Mesenchymal stem cell (in vitro differentiated cells and primary cell): ENCODE measurements around the gene ADARB2.

Source experiments
- DNase-seq: peaks from one replicate; pipeline ENCODE4 v3.0.0-alpha.2; 2013
- H2AFZ ChIP-seq: one replicate; pipeline ENCODE4 v1.6.1; 2013; ENCODE audit warnings: low read depth, mild to moderate bottlenecking, control low read depth, inconsistent platforms, low read length, moderate library complexity
- H2AK5ac ChIP-seq: 2 replicates; pipeline ENCODE4 v1.6.1; 2013; ENCODE audit warnings: low read length, moderate library complexity, mild to moderate bottlenecking, inconsistent platforms; ENCODE audit not compliant: severe bottlenecking
- H2BK120ac ChIP-seq: one replicate; pipeline ENCODE4 v1.6.1; 2013; ENCODE audit warnings: low read depth, mild to moderate bottlenecking, inconsistent platforms, low read length, moderate library complexity
- H2BK12ac ChIP-seq, 2 experiments: one replicate each; pipeline ENCODE4 v1.6.1; 2013; ENCODE audit warnings: inconsistent platforms in 2 of 2, low read length in 2 of 2, mild to moderate bottlenecking in 2 of 2, moderate library complexity in 2 of 2, control low read depth in 1 of 2
- H2BK15ac ChIP-seq: one replicate; pipeline ENCODE4 v1.6.1; 2013; ENCODE audit warnings: mild to moderate bottlenecking, low read depth, inconsistent platforms; ENCODE audit not compliant: poor library complexity, severe bottlenecking
- H2BK5ac ChIP-seq: 2 replicates; pipeline ENCODE4 v1.6.1; 2013; ENCODE audit warnings: low read depth, mild to moderate bottlenecking, low read length, control low read depth, inconsistent platforms; ENCODE audit not compliant: poor library complexity, severe bottlenecking
- H3K14ac ChIP-seq, 2 experiments: one replicate each; pipeline ENCODE4 v1.6.1; 2013; ENCODE audit warnings: inconsistent platforms in 2 of 2, low read length in 2 of 2, control low read depth in 1 of 2, mild to moderate bottlenecking in 1 of 2, moderate library complexity in 1 of 2
- H3K18ac ChIP-seq, 2 experiments: one replicate each; pipeline ENCODE4 v1.6.1; 2013; ENCODE audit warnings: inconsistent platforms in 2 of 2, low read length in 2 of 2, control low read depth in 1 of 2, low read depth in 1 of 2, mild to moderate bottlenecking in 1 of 2
- H3K23ac ChIP-seq, 2 experiments: one replicate each; pipeline ENCODE4 v1.6.1; 2013; ENCODE audit warnings: inconsistent platforms in 2 of 2, low read length in 2 of 2, mild to moderate bottlenecking in 2 of 2, moderate library complexity in 2 of 2, control low read depth in 1 of 2
- H3K27ac ChIP-seq: 2 replicates; pipeline ENCODE4 v1.5.1; 2013; ENCODE audit warnings: mild to moderate bottlenecking, moderate library complexity, low read length, control low read depth, inconsistent platforms; ENCODE audit not compliant: poor library complexity, severe bottlenecking
- H3K27me3 ChIP-seq, 2 experiments: 2 replicates each; pipeline versions ENCODE4 v1.6.1 to v1.7.0; 2013; ENCODE audit warnings: low read length in 2 of 2, mild to moderate bottlenecking in 2 of 2, moderate library complexity in 2 of 2, control low read depth in 1 of 2, inconsistent platforms in 1 of 2; ENCODE audit not compliant: control insufficient read depth in 1 of 2, insufficient read depth in 1 of 2
- H3K36me3 ChIP-seq, 2 experiments: 2 replicates each; pipeline versions ENCODE4 v1.6.1 to v1.7.0; 2013; ENCODE audit warnings: low read length in 2 of 2, control low read depth in 1 of 2, inconsistent platforms in 1 of 2, low read depth in 1 of 2, mild to moderate bottlenecking in 1 of 2; ENCODE audit not compliant: insufficient read depth in 2 of 2, control insufficient read depth in 1 of 2
- H3K4ac ChIP-seq, 2 experiments: one replicate each; pipeline ENCODE4 v1.6.1; 2013; ENCODE audit warnings: inconsistent platforms in 2 of 2, low read length in 2 of 2, mild to moderate bottlenecking in 2 of 2, moderate library complexity in 2 of 2, control low read depth in 1 of 2, low read depth in 1 of 2
- H3K4me1 ChIP-seq: 2 replicates; pipeline ENCODE4 v1.6.1; 2013; ENCODE audit warnings: low read depth, low read length, control low read depth; ENCODE audit not compliant: control insufficient read depth, insufficient read depth
- H3K4me2 ChIP-seq: 2 replicates; pipeline ENCODE4 v1.6.1; 2013; ENCODE audit warnings: low read length, mild to moderate bottlenecking, inconsistent platforms; ENCODE audit not compliant: poor library complexity, severe bottlenecking
- H3K4me3 ChIP-seq, 2 experiments: 2 replicates each; pipeline versions ENCODE4 v1.5.1 to v1.7.0; 2013; ENCODE audit warnings: low read length in 2 of 2, mild to moderate bottlenecking in 2 of 2, control low read depth in 1 of 2, low read depth in 1 of 2; ENCODE audit not compliant: insufficient read depth in 1 of 2
- H3K79me1 ChIP-seq: replicated peaks from 2 replicates; pipeline ENCODE4 v1.6.1; 2013; ENCODE audit warnings: mild to moderate bottlenecking, control low read depth, low read length, inconsistent platforms; ENCODE audit not compliant: poor library complexity, severe bottlenecking
- H3K9ac ChIP-seq: 2 replicates; pipeline ENCODE4 v1.7.0; 2013; ENCODE audit warnings: mild to moderate bottlenecking, low read length, moderate library complexity
- H3K9me3 ChIP-seq: 2 replicates; pipeline ENCODE4 v1.7.0; 2013; ENCODE audit warnings: mild to moderate bottlenecking, low read length; ENCODE audit not compliant: control insufficient read depth
- H4K8ac ChIP-seq: one replicate; pipeline ENCODE4 v1.6.1; 2013; ENCODE audit warnings: inconsistent platforms, mild to moderate bottlenecking, low read length, moderate library complexity
- H4K91ac ChIP-seq: one replicate; pipeline ENCODE4 v1.6.1; 2013; ENCODE audit warnings: mild to moderate bottlenecking, low read length, inconsistent platforms
- WGBS: methylation state at CpG from one replicate; pipeline ENCODE4 v1.1.7; 2013; ENCODE audit warnings: mixed read lengths; 5-methylcytosine and 5-hydroxymethylcytosine counted together

The ADARB2 gene

DNA sequence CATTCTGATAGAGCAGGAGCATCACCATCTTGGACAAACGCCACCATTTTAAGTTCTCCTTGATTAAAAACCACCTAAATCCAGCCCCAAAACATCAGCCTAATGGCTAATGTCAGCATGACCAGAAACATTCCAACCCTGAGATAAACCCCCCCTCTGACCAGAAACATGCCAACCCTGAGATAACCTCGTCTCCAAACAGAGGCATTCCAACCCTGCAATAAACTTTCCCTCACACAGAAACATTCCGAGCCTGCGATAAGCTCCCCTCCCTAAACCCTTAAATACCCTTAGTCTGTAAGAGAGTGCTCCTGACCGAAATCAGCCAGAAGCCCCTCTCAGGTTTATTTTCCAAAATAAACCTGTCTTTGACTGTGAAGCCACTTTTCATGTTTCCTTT is 76.5 kb downstream of the ADARB2 start:
- no peaks in the 10 kb centered on the region for H3K36me3 ChIP-seq
- DNase-seq: no peak
- no peak overlapping the region for H2BK120ac ChIP-seq
- no peak overlapping the region for H2AK5ac ChIP-seq
- no peak overlapping the region for H3K9ac ChIP-seq
- H2AFZ ChIP-seq: no peak overlapping the region
- 49% methylated on average over 5 of the region's 5 CpGs for WGBS
- no peak overlapping the region for H3K23ac ChIP-seq
- no peak overlapping the region for H4K8ac ChIP-seq
- no peak overlapping the region for H3K4me3 ChIP-seq
- no peaks in the 10 kb centered on the region for H3K9me3 ChIP-seq
- no peak overlapping the region for H3K18ac ChIP-seq
- no peaks in the 10 kb centered on the region for H3K4me1 ChIP-seq
- H3K27ac ChIP-seq: no peak overlapping the region
- H4K91ac ChIP-seq: no peak overlapping the region
- H3K4me2 ChIP-seq: no peak overlapping the region
- no peak overlapping the region for H3K14ac ChIP-seq
- H3K27me3 ChIP-seq: peaks cover 0 to 2% of the 10 kb centered on the region in 2 experiments
- H2BK15ac ChIP-seq: no peak overlapping the region
- H3K79me1 ChIP-seq: no peaks in the 10 kb centered on the region
- no peak overlapping the region for H2BK12ac ChIP-seq
- no peak overlapping the region for H2BK5ac ChIP-seq
- H3K4ac ChIP-seq: no peak overlapping the region

DNA sequence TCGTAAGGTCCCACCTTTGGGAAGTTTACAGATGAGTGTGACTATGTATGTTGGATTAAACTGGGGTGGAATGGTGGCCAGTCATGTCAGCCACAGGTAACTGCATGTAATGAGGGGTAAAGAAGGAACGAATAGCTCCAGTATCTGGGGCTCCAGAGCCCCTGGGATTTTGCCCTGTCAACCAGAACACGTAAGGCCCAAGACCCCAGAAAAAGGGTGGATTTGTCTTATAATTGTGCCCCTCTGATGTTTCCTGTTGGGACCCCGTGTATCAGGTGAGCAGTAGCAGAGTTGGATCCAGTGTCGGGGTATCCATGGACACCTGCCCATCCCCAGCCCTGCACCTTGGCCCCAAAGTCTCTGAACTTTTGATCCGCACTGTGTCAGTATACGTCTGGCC is 76.9 kb downstream of the ADARB2 start:
- Histone ChIP-seq H3K79me1 (no peaks in the 10 kb centered on the region), H3K36me3 (no peaks in the 10 kb centered on the region), H3K4ac (no peak overlapping the region), H2BK120ac (no peak overlapping the region), H2BK15ac (no peak overlapping the region), H2BK12ac (no peak overlapping the region), H3K18ac (no peak overlapping the region), H3K27me3 (peaks cover 0 to 2% of the 10 kb centered on the region in 2 experiments), H2AK5ac (no peak overlapping the region), H4K91ac (no peak overlapping the region), H3K27ac (no peak overlapping the region), H3K9me3 (no peaks in the 10 kb centered on the region), H3K4me3 (no peak overlapping the region), H3K4me1 (no peaks in the 10 kb centered on the region), H3K4me2 (no peak overlapping the region), H3K9ac (no peak overlapping the region), H4K8ac (no peak overlapping the region), H3K23ac (no peak overlapping the region), H3K14ac (no peak overlapping the region), H2AFZ (no peak overlapping the region), H2BK5ac (no peak overlapping the region)
- DNase-seq: no peak
- whole genome bisulfite sequencing: 82% methylated on average over 7 of the region's 7 CpGs

- Histone ChIP-seq H3K36me3 (no peaks in the 10 kb centered on the region), H3K79me1 (no peaks in the 10 kb centered on the region), H2AFZ (no peak overlapping the region), H3K4me1 (no peaks in the 10 kb centered on the region), H3K9me3 (no peaks in the 10 kb centered on the region), H3K18ac (no peak overlapping the region), H3K23ac (no peak overlapping the region), H2AK5ac (no peak overlapping the region), H4K8ac (no peak overlapping the region), H2BK12ac (no peak overlapping the region), H3K27me3 (peaks cover 0 to 2% of the 10 kb centered on the region in 2 experiments), H3K4ac (no peak overlapping the region), H3K14ac (no peak overlapping the region), H3K9ac (no peak overlapping the region), H2BK5ac (no peak overlapping the region), H3K4me3 (no peak overlapping the region), H2BK15ac (no peak overlapping the region), H2BK120ac (no peak overlapping the region), H4K91ac (no peak overlapping the region), H3K4me2 (no peak overlapping the region), H3K27ac (no peak overlapping the region)
- DNase-seq: no peak
- 78% methylated on average over 21 of the region's 21 CpGs for WGBS
These were observed 78.0 kb downstream of the ADARB2 start for GRCh38 chr10:1659221-1659791.

GRCh38 chr10:1658658-1659057 is 78.7 kb downstream of the ADARB2 start:
- Histone ChIP-seq H3K4me2 (no peak overlapping the region), H3K9me3 (no peaks in the 10 kb centered on the region), H3K27ac (no peak overlapping the region), H3K4me3 (no peak overlapping the region), H4K91ac (no peak overlapping the region), H2BK5ac (no peak overlapping the region), H2BK12ac (no peak overlapping the region), H3K9ac (no peak overlapping the region), H3K4me1 (no peaks in the 10 kb centered on the region), H3K4ac (no peak overlapping the region), H4K8ac (no peak overlapping the region), H2BK120ac (no peak overlapping the region), H2AK5ac (no peak overlapping the region), H3K27me3 (peaks cover 0 to 2% of the 10 kb centered on the region in 2 experiments), H3K23ac (no peak overlapping the region), H3K36me3 (no peaks in the 10 kb centered on the region), H3K14ac (no peak overlapping the region), H2BK15ac (no peak overlapping the region), H3K79me1 (no peaks in the 10 kb centered on the region), H3K18ac (no peak overlapping the region), H2AFZ (no peak overlapping the region)
- no peak for DNase-seq
- WGBS: 78% methylated on average over 5 of the region's 6 CpGs
